Measurements from ENCODE around the gene FCRL3. TPM values are rescaled to one million over a fixed set of nuclear protein-coding genes. Genes with fewer than 3 reads are reported as not detected.

The FCRL3 gene
- total and polyA plus RNA-seq, 2 of the 4 experiments (the other 2 are of a cell fraction): not detected

DNA sequence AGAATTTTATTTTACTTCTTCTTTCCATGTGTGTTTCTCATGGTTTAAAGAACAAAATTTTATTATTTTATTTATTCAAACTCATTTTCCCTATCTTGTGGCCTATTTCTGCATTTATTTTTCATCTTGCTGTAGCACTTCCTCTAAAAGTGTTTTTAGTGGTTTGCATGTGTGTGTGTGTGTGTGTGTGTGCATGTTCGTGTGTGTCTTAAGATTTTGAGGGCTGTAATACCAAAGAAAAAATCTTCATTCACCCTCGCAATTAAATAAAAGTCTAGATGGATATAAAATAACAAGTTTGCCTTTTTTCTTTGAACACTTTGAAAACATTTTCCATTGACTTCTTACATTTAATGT lies 24.6 kb upstream of the FCRL3 start:
- no peak overlapping the region for H2BK15ac ChIP-seq (ENCODE audit: low read depth, low read length)
- no peak overlapping the region for H2AK9ac ChIP-seq (replicated peaks; ENCODE audit: low read depth, low read length, poor library complexity)
- no peak overlapping the region for H3K18ac ChIP-seq (ENCODE audit: low read depth, low read length)
- no peak overlapping the region for H2BK20ac ChIP-seq (ENCODE audit: low read depth, low read length)
- WGBS, 2 experiments (ENCODE audit: extremely low coverage in 2 of 2, insufficient read length in 1 of 2): no CpG with 5 or more reads among the region's 2 CpGs
- H3K4ac ChIP-seq (ENCODE audit: low read depth, low read length): no peak overlapping the region
- H3K9ac ChIP-seq (ENCODE audit: low read depth, low read length): no peak overlapping the region
- H3K79me1 ChIP-seq (ENCODE audit: low read depth in 1 of 2, low read length in 2 of 2): no peaks in the 10 kb centered on the region
- no peak overlapping the region for H3K4me3 ChIP-seq (ENCODE audit: insufficient read depth, low read depth, low read length)
- no peak overlapping the region for H3K56ac ChIP-seq (ENCODE audit: extremely low read depth, insufficient read depth, low read length)
- no peak overlapping the region for H2BK5ac ChIP-seq (ENCODE audit: low read depth, low read length, poor library complexity, severe bottlenecking)
- H2AFZ ChIP-seq (replicated peaks; ENCODE audit: low read length, poor library complexity): no peak overlapping the region
- TF ChIP-seq RFX5 (IDR thresholded peaks at IDR 0.05; ENCODE audit: low read depth, low read length) (no peak), POLR2A (IDR thresholded peaks at IDR 0.05; ENCODE audit: low read depth, low read length) (no peak), BHLHE40 (IDR thresholded peaks at IDR 0.05; ENCODE audit: low read depth, low read length) (no peak), RCOR1 (IDR thresholded peaks at IDR 0.05; ENCODE audit: insufficient replicate concordance, low read length) (no peak)
- ChIA-PET CTCF (no interaction called here), POLR2A (ENCODE audit: unreplicated experiment) (no interaction called here)
- no peak overlapping the region for H3K27ac ChIP-seq (ENCODE audit: insufficient read depth, low read length)
- in situ Hi-C loops (cut with MboI; ENCODE audit: low sequenced_read_pairs): no loop called here
- H3K27me3 ChIP-seq (ENCODE audit: control insufficient read depth, insufficient read depth, low read length): no peaks in the 10 kb centered on the region
- H3K36me3 ChIP-seq (ENCODE audit: control insufficient read depth, insufficient read depth, low read length): no peaks in the 10 kb centered on the region
- no peak overlapping the region for H4K91ac ChIP-seq (ENCODE audit: insufficient read depth, low read depth, low read length)
- no peak overlapping the region for H4K5ac ChIP-seq (ENCODE audit: low read depth, low read length)
- H2AK5ac ChIP-seq (ENCODE audit: low read depth, low read length): no peak overlapping the region
- ATAC-seq (ENCODE audit: low read depth): no peak
- H3K9me1 ChIP-seq (ENCODE audit: insufficient read depth, low read length): no peaks in the 10 kb centered on the region
- no peaks in the 10 kb centered on the region for H3K4me1 ChIP-seq (ENCODE audit: control insufficient read depth, insufficient read depth, low read length)
- H4K20me1 ChIP-seq (ENCODE audit: insufficient read depth, low read length): no peaks in the 10 kb centered on the region
- no peak overlapping the region for H3K14ac ChIP-seq (replicated peaks; ENCODE audit: low read depth, low read length)
- intact Hi-C loops (cut with micrococcal nuclease): no loop called here
- H3K23ac ChIP-seq (ENCODE audit: low read depth, low read length): no peak overlapping the region
- dilution Hi-C loops (cut with HindIII; ENCODE audit: low sequenced_read_pairs, unreplicated experiment): no loop called here
- no peak for DNase-seq
- H3K4me2 ChIP-seq (ENCODE audit: low read depth, low read length): no peak overlapping the region
- H3K9me3 ChIP-seq (ENCODE audit: control insufficient read depth, insufficient read depth, low read length): no peaks in the 10 kb centered on the region
- H2BK120ac ChIP-seq (ENCODE audit: low read depth, low read length): no peak overlapping the region
- BruUV-seq (replicated peaks): no TSS peak
- H4K8ac ChIP-seq (ENCODE audit: low read depth in 2 of 2, low read length in 2 of 2): no peak overlapping the region
